KOPT-K1 (cell line): ENCODE results near the gene FAM43B.
"Not testable (repeated sequence)": the region's sequence is repeated elsewhere in the genome, so short reads cannot be mapped to it uniquely, and the experiment has no call there.

Experiments used
- H3K27ac ChIP-seq: fragments of 200-600 bp; sonication (generic); 2 replicates; pipeline ENCODE4 v1.5.1; 2016; ENCODE audit warnings: antibody characterized with exemption, mild to moderate bottlenecking, low read depth, low read length; ENCODE audit not compliant: poor library complexity, severe bottlenecking
- H3K36me3 ChIP-seq: fragments of 200-600 bp; sonication (generic); 2 replicates; pipeline ENCODE4 v1.5.1; 2017; ENCODE audit warnings: antibody characterized with exemption, mild to moderate bottlenecking, low read length, moderate library complexity; ENCODE audit not compliant: insufficient read depth
- H3K9me3 ChIP-seq: fragments of 200-600 bp; sonication (generic); 2 replicates; pipeline ENCODE4 v1.5.1; 2017; ENCODE audit warnings: antibody characterized with exemption, low read length, mild to moderate bottlenecking; ENCODE audit not compliant: insufficient read depth, poor library complexity, severe bottlenecking

The FAM43B gene, protein sequence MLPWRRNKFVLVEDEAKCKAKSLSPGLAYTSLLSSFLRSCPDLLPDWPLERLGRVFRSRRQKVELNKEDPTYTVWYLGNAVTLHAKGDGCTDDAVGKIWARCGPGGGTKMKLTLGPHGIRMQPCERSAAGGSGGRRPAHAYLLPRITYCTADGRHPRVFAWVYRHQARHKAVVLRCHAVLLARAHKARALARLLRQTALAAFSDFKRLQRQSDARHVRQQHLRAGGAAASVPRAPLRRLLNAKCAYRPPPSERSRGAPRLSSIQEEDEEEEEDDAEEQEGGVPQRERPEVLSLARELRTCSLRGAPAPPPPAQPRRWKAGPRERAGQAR

DNA sequence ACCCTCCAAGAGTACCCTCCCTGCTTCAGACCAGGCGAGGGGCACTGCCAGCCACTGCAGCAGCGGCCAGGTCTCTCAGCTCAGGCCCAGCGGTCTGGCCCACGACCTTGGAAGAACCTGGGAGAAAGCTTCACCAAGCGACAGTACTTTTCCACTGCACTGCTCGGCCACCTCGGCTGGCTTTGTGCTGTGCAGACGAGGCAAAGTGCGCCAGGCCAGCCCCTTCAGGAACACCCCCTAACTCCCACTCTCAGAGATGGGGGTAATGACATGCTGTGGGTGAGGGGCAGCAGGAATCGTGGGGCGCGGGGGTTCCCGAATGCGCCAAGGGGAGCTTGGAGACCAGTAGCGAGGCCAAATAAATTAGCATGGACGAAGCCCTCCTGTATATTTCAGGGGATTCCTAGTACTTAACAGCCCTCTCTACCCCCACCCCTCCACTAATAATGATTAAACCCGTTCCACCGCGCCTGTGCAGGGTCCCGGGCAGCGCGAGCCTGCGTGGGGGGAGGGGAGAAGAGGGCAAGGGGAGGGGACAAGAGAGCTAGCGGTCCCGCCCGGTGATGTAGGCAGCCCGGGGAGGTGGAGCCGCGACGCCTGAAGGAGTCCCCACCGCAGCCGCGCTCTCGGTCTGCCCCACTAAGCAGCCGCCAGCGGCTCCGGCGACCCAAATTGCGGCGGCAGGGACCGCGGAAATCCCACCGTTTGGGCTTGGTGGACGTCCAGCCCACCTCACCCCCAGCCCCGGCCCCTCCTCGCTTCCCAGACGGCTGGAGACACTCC lies at the start of gene FAM43B:
Gene FAM43B (plus strand): TSS at position 629 of the 783 bp plus-strand sequence. CDS start 401 bp downstream, outside the sequence.
- Histone ChIP-seq H3K9me3 (no peaks in the 10 kb centered on the region), H3K36me3 (no peaks in the 10 kb centered on the region), H3K27ac (no peak within 1 kb of the TSS)

DNA sequence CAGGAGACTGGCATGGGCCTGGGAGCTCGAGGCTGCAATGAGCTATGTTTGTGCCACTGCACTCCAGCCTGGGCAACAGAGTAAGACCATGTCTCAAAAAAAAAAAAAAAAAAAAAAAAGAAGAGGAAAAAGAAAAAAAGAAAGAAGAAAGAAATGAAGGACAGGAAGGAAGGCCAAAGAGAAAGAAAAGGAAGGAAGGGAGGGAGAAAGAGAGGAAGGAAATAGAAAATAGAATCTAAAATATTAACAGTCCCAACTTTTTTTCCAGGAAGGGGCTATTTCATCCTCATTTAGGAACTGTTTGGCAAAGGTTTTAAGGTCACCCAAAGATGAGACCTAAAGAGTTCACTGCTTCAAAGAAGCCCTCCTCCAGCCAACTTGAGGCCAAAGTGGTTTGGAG lies 46.9 kb upstream of the FAM43B start:
- peaks cover 30% of the 10 kb centered on the region for H3K36me3 ChIP-seq
- H3K27ac ChIP-seq, result no peak overlapping the region
- peaks cover 9% of the 10 kb centered on the region for H3K9me3 ChIP-seq

DNA sequence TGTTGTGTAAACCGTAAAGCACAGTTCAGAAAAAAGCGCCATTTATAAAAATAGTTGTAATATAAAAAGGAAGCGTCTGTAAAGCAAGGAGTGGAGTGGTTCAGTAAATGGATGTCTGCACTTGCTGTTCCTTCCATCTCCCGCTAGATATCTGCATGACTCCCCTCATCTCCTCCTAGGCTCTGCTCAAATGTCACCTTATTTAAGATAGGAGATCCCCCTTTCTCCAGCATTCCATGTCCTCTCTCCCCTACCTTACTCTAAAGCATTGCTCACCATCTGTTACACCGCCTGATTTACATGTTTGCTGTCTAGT lies 45.2 kb upstream of the FAM43B start:
- Histone ChIP-seq H3K9me3 (peaks cover 9% of the 10 kb centered on the region), H3K36me3 (peaks cover 13% of the 10 kb centered on the region; the same call in 1 of the 2 replicates), H3K27ac (peak overlapping the region; percentile 55)

DNA sequence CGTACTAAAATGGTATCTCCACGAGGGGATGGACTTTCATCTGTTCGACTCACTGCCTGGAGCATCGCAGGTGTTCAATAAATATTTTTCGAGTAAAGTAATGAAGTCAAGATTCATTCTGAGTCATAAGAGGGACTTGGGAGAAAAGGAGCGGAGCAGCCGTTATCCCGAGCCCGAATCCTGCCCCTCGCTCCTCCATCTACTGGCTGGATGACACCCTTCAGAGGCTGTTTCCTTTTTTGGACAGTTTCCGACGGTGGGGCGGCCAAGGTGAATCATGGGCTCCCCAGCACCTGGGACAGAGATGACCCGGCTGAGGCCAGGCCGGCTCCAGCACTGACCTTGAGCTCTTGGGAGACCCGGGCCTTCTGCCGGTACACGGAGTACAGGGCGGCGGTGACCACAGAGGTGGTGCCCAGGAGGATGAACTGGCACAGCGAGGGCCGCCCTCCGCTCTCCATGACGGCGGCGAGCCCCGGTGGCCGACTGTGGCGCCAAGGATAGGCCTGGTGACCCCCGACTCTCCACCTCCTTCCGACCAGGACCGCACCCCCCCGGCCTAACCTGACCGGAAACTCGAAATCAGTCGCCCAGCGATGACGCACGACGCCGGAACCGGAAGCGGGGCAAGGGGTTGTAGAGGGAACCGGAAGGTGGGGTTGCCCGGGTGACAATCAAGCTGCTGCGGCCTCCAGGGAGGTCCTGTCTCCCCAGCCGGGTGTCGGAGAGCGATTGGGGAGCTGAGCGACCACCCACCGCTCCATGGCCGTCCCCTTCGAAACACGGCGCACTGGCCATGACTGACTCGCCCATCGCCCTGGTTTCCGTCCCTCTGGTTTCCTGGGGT lies 44.6 kb upstream of the FAM43B start, which contains the start of gene MUL1:
Gene MUL1 (minus strand): TSS at position 588 of the 847 bp plus-strand sequence. CDS start 127 bp downstream, at position 461.
- peak within 1 kb of the TSS; percentile 55 for H3K27ac ChIP-seq

DNA sequence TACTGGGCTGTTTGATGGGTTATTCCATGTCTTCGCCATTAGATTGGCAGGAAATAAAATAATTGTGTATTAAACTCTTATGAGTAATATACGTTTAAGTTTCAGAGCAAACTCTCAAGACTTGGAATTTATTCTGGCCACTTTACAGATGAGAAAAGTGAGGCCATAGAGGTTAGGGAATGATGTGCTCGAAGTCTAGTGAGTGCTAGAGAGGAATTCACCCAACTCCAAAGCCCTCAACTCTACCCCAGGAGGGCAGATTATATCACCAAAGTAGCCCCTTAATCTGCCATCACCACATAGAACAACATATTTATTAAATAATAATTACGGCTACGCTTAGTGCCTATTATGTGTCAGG lies 44.0 kb upstream of the FAM43B start:
- peaks cover 6% of the 10 kb centered on the region; the same call in 1 of the 2 replicates for H3K36me3 ChIP-seq
- no peak overlapping the region for H3K27ac ChIP-seq
- peaks cover 9% of the 10 kb centered on the region for H3K9me3 ChIP-seq

More for the DNA sequence above, 44.6 kb upstream of the FAM43B start, which contains the start of gene MUL1:
- H3K9me3 ChIP-seq, result peaks cover 9% of the 10 kb centered on the region
- H3K36me3 ChIP-seq, result peaks cover 11% of the 10 kb centered on the region; the same call in 1 of the 2 replicates

DNA sequence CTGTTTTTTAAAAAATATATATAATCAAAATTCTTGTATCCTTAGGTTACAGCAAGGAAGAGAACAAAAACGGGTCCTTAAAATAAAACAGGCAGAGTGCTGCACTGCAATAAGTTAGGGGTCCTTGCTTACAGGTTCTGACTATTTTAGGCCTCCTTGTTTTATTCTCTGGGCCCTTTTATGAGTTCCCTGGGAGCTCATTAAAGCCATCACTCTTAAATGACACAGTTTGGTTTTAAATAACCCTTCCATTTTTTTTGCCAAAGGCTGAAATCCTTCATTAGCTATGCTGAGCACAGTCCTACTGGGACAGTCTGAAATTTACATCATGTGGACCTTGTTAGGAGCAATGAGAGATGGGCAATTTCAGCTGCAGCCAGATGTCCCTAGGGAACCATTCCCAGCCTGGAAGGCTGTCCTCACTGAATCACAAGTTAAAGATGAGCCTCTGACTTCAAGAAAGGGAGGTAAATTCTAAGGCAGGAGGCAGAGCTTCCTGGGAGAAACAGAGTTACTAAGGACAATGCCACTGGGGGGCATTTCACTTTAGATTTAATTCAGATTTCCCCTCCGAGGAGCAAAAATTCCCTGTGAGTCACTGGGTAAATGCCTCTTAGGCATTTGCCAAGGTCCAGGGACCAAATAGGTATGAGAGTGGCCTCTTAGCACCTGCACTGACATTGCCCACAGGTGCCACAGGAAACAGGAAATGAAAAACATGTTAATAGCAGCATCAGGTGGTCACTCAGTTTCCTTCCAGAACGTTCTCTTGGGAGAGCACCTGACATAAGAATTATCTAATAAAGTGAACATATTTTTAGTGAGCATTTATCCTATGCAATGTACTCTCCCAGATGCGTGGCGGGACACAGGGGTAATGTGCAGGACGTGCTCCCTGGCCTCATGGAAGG lies 40.6 kb upstream of the FAM43B start:
- Histone ChIP-seq H3K36me3 (no peaks in the 10 kb centered on the region), H3K27ac (no peak overlapping the region), H3K9me3 (peaks cover 9% of the 10 kb centered on the region)

DNA sequence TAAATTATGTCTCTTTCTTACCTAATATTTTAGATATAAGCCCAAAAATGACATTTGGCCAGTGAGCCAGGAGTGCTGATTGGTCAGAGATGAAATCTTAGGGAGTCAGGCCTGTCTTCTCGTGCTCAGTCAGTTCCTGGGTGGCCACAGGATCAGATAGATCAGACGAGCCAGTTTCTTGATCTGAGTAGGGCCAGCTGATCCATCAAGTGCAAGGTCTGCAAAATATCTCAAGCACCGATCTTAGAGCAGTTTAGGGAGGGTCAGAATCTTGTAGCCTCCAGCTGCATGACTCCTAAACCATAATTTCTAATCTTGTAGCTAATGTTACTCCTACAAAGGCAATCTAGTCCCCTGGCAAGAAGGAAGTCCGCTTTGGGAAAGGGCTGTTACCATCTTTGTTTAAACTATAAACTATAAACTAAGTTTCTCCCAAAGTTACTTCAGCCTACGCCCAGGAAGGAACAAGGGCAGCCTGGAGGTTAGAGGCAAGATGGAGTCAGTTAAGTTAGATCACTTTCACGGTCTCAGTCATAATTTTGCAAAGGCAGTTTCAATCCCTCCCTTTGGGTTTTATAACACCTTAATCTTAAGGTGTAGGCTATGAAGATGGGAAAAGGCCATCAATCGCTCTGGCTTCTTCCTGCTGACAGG lies 32.6 kb upstream of the FAM43B start:
- not testable (repeated sequence) for H3K9me3 ChIP-seq, H3K27ac ChIP-seq, H3K36me3 ChIP-seq

DNA sequence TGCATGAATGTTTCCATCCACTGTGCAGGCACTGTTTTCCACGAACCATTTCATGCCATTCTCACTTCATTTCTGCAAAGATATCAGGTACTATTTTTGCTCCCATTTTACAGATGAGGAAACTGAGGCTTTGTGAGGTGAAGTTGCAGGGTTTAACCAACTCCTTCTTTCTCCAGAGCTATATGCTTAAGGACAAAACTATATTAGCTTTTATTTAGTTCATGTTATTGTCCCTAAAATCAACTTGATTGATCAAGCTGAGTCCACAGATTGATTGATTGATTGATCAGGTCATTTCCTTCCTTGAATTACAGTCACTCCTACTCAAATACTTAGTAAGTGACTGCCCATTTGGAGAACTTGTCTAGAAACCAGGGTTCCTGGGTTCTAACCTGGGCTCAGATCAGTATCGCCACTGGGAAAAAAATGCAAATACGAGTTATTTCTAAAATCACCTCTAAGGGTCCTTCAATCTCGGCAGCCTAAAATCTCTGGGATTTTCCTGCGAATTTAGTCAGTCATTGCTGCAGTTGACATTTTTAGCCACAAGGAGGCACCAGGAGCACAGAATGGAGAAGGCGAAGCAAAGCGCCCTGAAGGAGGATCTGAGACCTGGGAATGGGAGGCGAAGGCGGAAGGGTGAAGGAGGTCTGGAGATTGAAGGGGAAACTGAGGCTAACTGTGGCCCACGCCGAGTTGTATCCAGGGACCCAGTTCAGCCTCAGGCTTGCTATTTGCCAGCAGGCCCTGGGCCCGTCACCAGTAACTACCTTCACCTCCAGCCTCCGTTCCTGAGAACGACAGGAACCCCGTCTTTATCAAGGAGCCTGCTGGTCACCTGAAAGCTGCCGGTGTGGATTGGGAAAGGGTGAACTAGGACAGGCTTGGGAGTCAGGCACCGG lies 30.2 kb upstream of the FAM43B start:
- no peaks in the 10 kb centered on the region for H3K36me3 ChIP-seq

DNA sequence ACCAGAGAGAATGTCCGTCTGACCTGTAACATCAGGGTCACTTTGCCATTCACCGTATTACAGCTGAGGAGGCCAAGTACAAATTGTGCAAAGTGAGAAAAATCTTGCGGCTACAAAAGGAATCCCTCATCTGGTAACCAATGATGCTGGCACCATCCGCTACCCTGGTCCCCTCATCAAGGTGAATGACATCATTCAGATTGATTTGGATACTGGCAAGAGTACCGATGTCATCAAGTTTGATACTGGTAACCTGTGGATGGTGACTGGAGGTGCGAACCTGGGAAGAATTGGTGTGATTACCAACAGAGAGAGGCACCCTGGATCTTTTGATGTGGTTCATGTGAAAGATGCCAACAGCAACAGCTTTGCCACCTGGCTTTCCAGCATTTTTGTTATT lies 26.1 kb upstream of the FAM43B start:
- no peaks in the 10 kb centered on the region for H3K36me3 ChIP-seq
- no peak overlapping the region for H3K27ac ChIP-seq
- no peaks in the 10 kb centered on the region for H3K9me3 ChIP-seq

More for the DNA sequence above, 30.2 kb upstream of the FAM43B start:
- no peak overlapping the region for H3K27ac ChIP-seq
- H3K9me3 ChIP-seq, result no peaks in the 10 kb centered on the region

DNA sequence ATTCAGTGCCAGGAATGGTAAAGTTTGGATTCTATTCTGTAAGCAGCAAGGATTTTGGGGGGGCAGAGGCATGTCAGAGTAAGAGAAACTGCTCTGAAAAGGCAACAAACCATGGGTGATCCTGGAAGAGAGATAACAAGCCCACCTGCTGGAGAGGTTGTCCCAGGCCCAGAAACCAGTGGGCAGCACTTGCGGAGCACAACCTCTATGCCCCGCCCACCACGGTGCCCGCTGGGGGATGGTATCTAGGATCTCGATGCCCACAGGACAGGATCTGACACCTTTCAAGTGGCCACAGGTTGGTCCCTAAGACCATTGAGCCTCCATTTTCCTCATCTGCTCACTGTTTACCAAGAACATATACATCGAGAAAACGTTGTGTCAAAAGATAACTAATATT lies 24.2 kb upstream of the FAM43B start:
- H3K9me3 ChIP-seq, result no peaks in the 10 kb centered on the region
- H3K36me3 ChIP-seq, result no peaks in the 10 kb centered on the region
- no peak overlapping the region for H3K27ac ChIP-seq

DNA sequence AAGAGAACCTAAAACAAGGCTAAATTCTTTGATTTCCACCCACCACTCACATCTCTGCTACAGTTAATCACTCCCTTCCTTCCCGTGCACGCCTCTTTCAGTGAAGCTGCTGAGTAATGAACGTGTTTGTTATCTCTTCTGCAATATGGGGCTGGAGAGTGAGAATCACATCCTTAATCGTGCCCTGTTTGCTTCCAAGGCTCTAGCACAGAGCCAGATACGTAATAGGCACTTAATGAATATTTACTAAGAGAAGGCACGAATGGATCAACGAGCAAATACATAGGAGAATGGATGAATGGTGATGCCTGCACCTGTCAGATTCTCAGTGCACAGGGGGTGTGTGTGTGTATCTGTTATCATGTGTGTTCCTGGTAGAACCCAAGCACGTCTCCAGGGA lies 22.1 kb upstream of the FAM43B start:
- Histone ChIP-seq H3K9me3 (no peaks in the 10 kb centered on the region), H3K36me3 (no peaks in the 10 kb centered on the region), H3K27ac (no peak overlapping the region)

DNA sequence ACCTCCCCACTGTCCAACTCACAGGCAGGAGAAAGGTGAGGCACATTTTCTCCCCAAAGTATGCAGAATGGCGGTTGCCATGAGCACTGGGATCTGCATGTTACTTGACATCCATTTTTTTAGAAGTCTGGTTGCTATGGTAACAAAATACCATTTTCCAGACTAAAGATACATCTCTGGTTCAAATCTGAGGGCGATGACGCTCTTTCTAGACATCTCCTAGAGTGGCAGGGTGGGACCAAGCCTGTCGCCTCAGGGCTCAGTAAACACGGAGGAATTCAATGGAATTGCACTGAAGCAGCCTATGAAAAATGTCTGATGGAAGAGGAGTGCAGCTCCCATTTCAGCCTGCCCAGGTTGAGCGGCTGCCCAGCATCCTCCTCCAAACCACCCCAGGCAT lies 21.5 kb upstream of the FAM43B start:
- Histone ChIP-seq H3K36me3 (no peaks in the 10 kb centered on the region), H3K27ac (no peak overlapping the region), H3K9me3 (no peaks in the 10 kb centered on the region)

DNA sequence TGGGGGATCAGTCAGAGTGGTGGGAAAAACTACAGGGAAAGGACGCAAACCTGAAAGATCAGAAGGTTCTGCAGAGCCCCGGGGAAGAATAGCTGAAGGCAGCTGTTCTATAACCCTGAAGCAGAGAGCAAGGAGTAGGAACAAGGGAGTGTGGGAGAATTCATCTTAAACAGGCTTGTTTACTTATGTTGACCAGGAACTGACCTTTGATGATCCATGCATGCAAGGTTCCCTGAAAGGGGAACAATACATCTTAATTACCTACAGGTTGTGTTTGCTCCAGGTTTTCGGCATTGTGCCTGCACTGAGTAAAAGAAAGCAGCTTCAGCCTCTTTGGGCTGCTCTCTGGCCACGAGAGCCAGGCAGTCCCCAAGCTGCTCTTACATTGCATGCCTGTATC lies 18.7 kb upstream of the FAM43B start:
- Histone ChIP-seq H3K36me3 (no peaks in the 10 kb centered on the region), H3K27ac (no peak overlapping the region), H3K9me3 (no peaks in the 10 kb centered on the region)
